OCI-LY7 (cell line): Measurements from ENCODE around the gene WDR77. TPM values are rescaled to one million over a fixed set of nuclear protein-coding genes. Genes with fewer than 3 reads are reported as not detected.

Experiments
- BruUV-seq: library from RNA; stranded (reverse); fragments of 400-500 nt; replicated peaks from 2 replicates; lab custom pipeline; 2021; lab: Mats Ljungman, UMichigan
- CTCF ChIA-PET: fragments of 300-600 bp; sonication (Branson Sonifier 250); formaldehyde crosslinking; loops from one replicate; lab custom pipeline; 2022; ENCODE audit warnings: antibody characterized with exemption; ENCODE audit not compliant: unreplicated experiment; lab: Charles Lee
- POLR2A ChIA-PET: fragments of 300-600 bp; sonication (Branson Sonifier 250); formaldehyde crosslinking; loops from one replicate; lab custom pipeline; 2022; ENCODE audit warnings: antibody characterized with exemption; lab: Charles Lee
- DNase-seq: peaks from one replicate; pipeline ENCODE4 v3.0.0-alpha.2; 2015; ENCODE audit warnings: low spot score
- H2AFZ ChIP-seq: fragments of 200-600 bp; sonication (generic), shearing (Covaris generic); 2 replicates; pipeline ENCODE4 v1.6.1; 2014; ENCODE audit warnings: mild to moderate bottlenecking, antibody characterized with exemption, low read length, moderate library complexity
- H3K27ac ChIP-seq: fragments of 200-600 bp; sonication (generic); 2 replicates; pipeline ENCODE4 v1.5.1; 2014; ENCODE audit warnings: mixed run types, low read depth, mild to moderate bottlenecking, moderate library complexity, low read length, inconsistent platforms; ENCODE audit not compliant: poor library complexity, severe bottlenecking
- H3K36me3 ChIP-seq: fragments of 200-600 bp; sonication (generic); 2 replicates; pipeline ENCODE4 v1.6.1; 2014; ENCODE audit warnings: mild to moderate bottlenecking, antibody characterized with exemption, low read length, moderate library complexity, mixed read lengths; ENCODE audit not compliant: insufficient read depth
- H3K4me1 ChIP-seq: fragments of 200-600 bp; sonication (generic); 2 replicates; pipeline ENCODE4 v1.5.1; 2014; ENCODE audit warnings: mild to moderate bottlenecking, low read length; ENCODE audit not compliant: insufficient read depth, poor library complexity, severe bottlenecking
- H3K4me2 ChIP-seq: fragments of 200-600 bp; sonication (generic); 2 replicates; pipeline ENCODE4 v1.6.1; 2014; ENCODE audit warnings: mild to moderate bottlenecking, low read length
- H3K4me3 ChIP-seq: fragments of 200-600 bp; sonication (generic); 2 replicates; pipeline ENCODE4 v1.5.1; 2014; ENCODE audit warnings: mild to moderate bottlenecking, low read depth, low read length; ENCODE audit not compliant: poor library complexity, severe bottlenecking
- H3K79me2 ChIP-seq: fragments of 200-600 bp; sonication (generic); 2 replicates; pipeline ENCODE4 v1.6.1; 2016; ENCODE audit warnings: low read depth, mild to moderate bottlenecking, low read length, moderate library complexity, mixed read lengths; ENCODE audit not compliant: insufficient read depth
- H3K9me2 ChIP-seq: fragments of 200-600 bp; sonication (generic); 2 replicates; pipeline ENCODE4 v1.6.1; 2016; ENCODE audit warnings: mild to moderate bottlenecking, low read length, mixed read lengths; ENCODE audit not compliant: insufficient read depth
- H3K9me3 ChIP-seq: fragments of 200-600 bp; sonication (generic); 2 replicates; pipeline ENCODE4 v1.6.1; 2014; ENCODE audit warnings: mild to moderate bottlenecking, mixed run types, low read length, mixed read lengths
- H4K20me1 ChIP-seq: fragments of 200-600 bp; sonication (generic); 2 replicates; pipeline ENCODE4 v1.6.1; 2014; ENCODE audit warnings: mild to moderate bottlenecking, antibody characterized with exemption, low read length, moderate library complexity, mixed read lengths; ENCODE audit not compliant: insufficient read depth
- EZH2phosphoT487 ChIP-seq: fragments of 200-600 bp; sonication (generic); IDR thresholded peaks from 2 replicates; pipeline ENCODE4 v1.6.1; 2018; ENCODE audit warnings: low read depth, borderline replicate concordance, mild to moderate bottlenecking, mixed run types, antibody characterized with exemption, low read length, moderate library complexity, mixed read lengths
- intact Hi-C: fragments of 100-400 bp; cut with micrococcal nuclease; formaldehyde crosslinking; loops from one replicate; pipeline ENCODE4 v1.10.0; 2022; ENCODE audit not compliant: unreplicated experiment
- total RNA-seq, 2 experiments: library from RNA; depleted of rRNA in 1 of 2; stranded (reverse); fragments of >200 nt in 1 of 2; shearing (Covaris generic) in 1 of 2; gene quantifications; 2 replicates each; pipeline ENCODE4 v1.2.3, GENCODE V29; 2014 to 2022
- TF ChIP-seq, protein P1 (sequence below): fragments of 200-600 bp; sonication (generic); conservative IDR thresholded peaks from 2 replicates; pipeline ENCODE4 v1.5.1; 2014; ENCODE audit warnings: mild to moderate bottlenecking, antibody characterized with exemption, low read length, moderate library complexity, mixed read lengths

The WDR77 gene
- total RNA-seq, 2 experiments from 2014 or later = 66.4 to 97.3 TPM

- TF ChIP-seq EZH2phosphoT487 = no peak
- TF ChIP-seq, protein P1, sequence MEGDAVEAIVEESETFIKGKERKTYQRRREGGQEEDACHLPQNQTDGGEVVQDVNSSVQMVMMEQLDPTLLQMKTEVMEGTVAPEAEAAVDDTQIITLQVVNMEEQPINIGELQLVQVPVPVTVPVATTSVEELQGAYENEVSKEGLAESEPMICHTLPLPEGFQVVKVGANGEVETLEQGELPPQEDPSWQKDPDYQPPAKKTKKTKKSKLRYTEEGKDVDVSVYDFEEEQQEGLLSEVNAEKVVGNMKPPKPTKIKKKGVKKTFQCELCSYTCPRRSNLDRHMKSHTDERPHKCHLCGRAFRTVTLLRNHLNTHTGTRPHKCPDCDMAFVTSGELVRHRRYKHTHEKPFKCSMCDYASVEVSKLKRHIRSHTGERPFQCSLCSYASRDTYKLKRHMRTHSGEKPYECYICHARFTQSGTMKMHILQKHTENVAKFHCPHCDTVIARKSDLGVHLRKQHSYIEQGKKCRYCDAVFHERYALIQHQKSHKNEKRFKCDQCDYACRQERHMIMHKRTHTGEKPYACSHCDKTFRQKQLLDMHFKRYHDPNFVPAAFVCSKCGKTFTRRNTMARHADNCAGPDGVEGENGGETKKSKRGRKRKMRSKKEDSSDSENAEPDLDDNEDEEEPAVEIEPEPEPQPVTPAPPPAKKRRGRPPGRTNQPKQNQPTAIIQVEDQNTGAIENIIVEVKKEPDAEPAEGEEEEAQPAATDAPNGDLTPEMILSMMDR = no peak
- Histone ChIP-seq H3K36me3 (peaks cover 42% of the 10 kb centered on the region), H4K20me1 (no peaks in the 10 kb centered on the region), H3K4me3 (no peak overlapping the region), H3K4me1 (peaks cover 20% of the 10 kb centered on the region), H3K9me3 (peaks cover 4% of the 10 kb centered on the region; the same call in 1 of the 2 replicates), H2AFZ (no peak overlapping the region), H3K27ac (no peak overlapping the region), H3K79me2 (no peaks in the 10 kb centered on the region), H3K4me2 (no peak overlapping the region), H3K9me2 (no peaks in the 10 kb centered on the region)
- no peak for DNase-seq
- ChIA-PET POLR2A (interaction anchor here (1.3 to 1.6 kb wide), 3 partner anchors 14 to 41 kb away, joined by 4 to 7 read pairs (median 5); no protein-coding TSS in a partner anchor), CTCF (no interaction called here)
- intact Hi-C loops = no loop called here
- no TSS peak for BruUV-seq
Observed at GRCh38 chr1:111466480-111466879, 17.4 kb upstream of the WDR77 start.

GRCh38 chr1:111465754-111466153 lies 16.7 kb upstream of the WDR77 start:
- intact Hi-C loops = no loop called here
- POLR2A ChIA-PET = interaction anchor here (1.0 to 1.6 kb wide), 5 partner anchors 10 to 42 kb away, joined by 4 to 7 read pairs (median 5); no protein-coding TSS in a partner anchor

More at GRCh38 chr1:111465754-111466153, 16.7 kb upstream of the WDR77 start:
- H4K20me1 ChIP-seq = no peaks in the 10 kb centered on the region
- no peak overlapping the region for H3K27ac ChIP-seq
- TF ChIP-seq, protein P1 = no peak
- TF ChIP-seq EZH2phosphoT487 = no peak
- no peak overlapping the region for H3K4me2 ChIP-seq
- no peaks in the 10 kb centered on the region for H3K9me2 ChIP-seq
- no TSS peak for BruUV-seq
- CTCF ChIA-PET = no interaction called here
- H2AFZ ChIP-seq = no peak overlapping the region
- H3K79me2 ChIP-seq = no peaks in the 10 kb centered on the region
- H3K36me3 ChIP-seq = peaks cover 49% of the 10 kb centered on the region
- H3K9me3 ChIP-seq = peaks cover 4% of the 10 kb centered on the region; the same call in 1 of the 2 replicates
- H3K4me3 ChIP-seq = no peak overlapping the region
- DNase-seq = no peak
- H3K4me1 ChIP-seq = peaks cover 13% of the 10 kb centered on the region
